CD4-positive, alpha-beta T cell (primary cell): ENCODE data around the gene CLCN1. TPM values are rescaled to one million over a fixed set of nuclear protein-coding genes. Genes with fewer than 3 reads are reported as not detected.

Experiments
- ATAC-seq: fragments of 200-7000 bp; cut with Tn5 transposase; one replicate; pipeline ENCODE4 v1.10.0; 2022; ENCODE audit warnings: mild to moderate bottlenecking; ENCODE audit not compliant: poor library complexity
- CTCF ChIA-PET: fragments of 350-600 bp; sonication (Branson Sonifier 250); formaldehyde crosslinking; loops from one replicate; lab custom pipeline; 2021; ENCODE audit warnings: antibody characterized with exemption, inconsistent platforms; lab: Charles Lee
- POLR2A ChIA-PET: fragments of 350-600 bp; sonication (Branson Sonifier 250); formaldehyde crosslinking; loops from one replicate; lab custom pipeline; 2021; ENCODE audit warnings: antibody characterized with exemption, inconsistent platforms; lab: Charles Lee
- DNase-seq, 14 experiments: peaks; one replicate each; pipeline ENCODE4 v3.0.0-alpha.2; 2013 to 2020; ENCODE audit warnings: mixed read lengths in 2 of 14
- H3K27ac ChIP-seq, 2 donors: one replicate each; pipeline versions ENCODE4 v1.5.1 to v1.7.0; 2013; ENCODE audit warnings: low read length in 2 of 2, low read depth in 1 of 2, mild to moderate bottlenecking in 1 of 2
- H3K27me3 ChIP-seq, 2 experiments: 1 replicate in 1 of 2; 2 replicates in 1 of 2; pipeline versions ENCODE4 v1.6.1 to v1.7.0; 2013; ENCODE audit warnings: low read length in 2 of 2, control low read depth in 1 of 2, mild to moderate bottlenecking in 1 of 2, moderate library complexity in 1 of 2; ENCODE audit not compliant: insufficient read depth in 2 of 2, control insufficient read depth in 1 of 2
- H3K36me3 ChIP-seq: one replicate; pipeline ENCODE4 v1.6.1; 2013; ENCODE audit warnings: low read length, control low read depth; ENCODE audit not compliant: insufficient read depth
- H3K4me1 ChIP-seq: one replicate; pipeline ENCODE4 v1.6.1; 2013; ENCODE audit warnings: low read length, control low read depth; ENCODE audit not compliant: insufficient read depth
- H3K4me3 ChIP-seq: one replicate; pipeline ENCODE4 v1.5.1; 2013; ENCODE audit warnings: mild to moderate bottlenecking, low read length, moderate library complexity
- H3K9me3 ChIP-seq, 2 experiments: 1 replicate in 1 of 2; 2 replicates in 1 of 2; pipeline versions ENCODE4 v1.6.1 to v1.7.0; 2013; ENCODE audit warnings: low read length in 2 of 2, mild to moderate bottlenecking in 2 of 2, control low read depth in 1 of 2, moderate library complexity in 1 of 2; ENCODE audit not compliant: control insufficient read depth in 1 of 2, insufficient read depth in 1 of 2
- H3K27ac Mint-ChIP-seq: one replicate; pipeline ENCODE4 v1.8.0; 2020; ENCODE audit warnings: mixed read lengths
- H3K27me3 Mint-ChIP-seq: one replicate; pipeline ENCODE4 v1.8.0; 2021; ENCODE audit warnings: mixed read lengths
- H3K36me3 Mint-ChIP-seq: one replicate; pipeline ENCODE4 v1.8.0; 2021; ENCODE audit warnings: low read depth, mixed read lengths
- H3K4me1 Mint-ChIP-seq: one replicate; pipeline ENCODE4 v1.8.0; 2021; ENCODE audit warnings: low read depth, mixed read lengths
- H3K4me3 Mint-ChIP-seq: one replicate; pipeline ENCODE4 v1.8.0; 2020; ENCODE audit warnings: mild to moderate bottlenecking, mixed read lengths
- H3K9me3 Mint-ChIP-seq: one replicate; pipeline ENCODE4 v1.8.0; 2020; ENCODE audit warnings: mixed read lengths
- CTCF ChIP-seq: fragments of 200-600 bp; IDR thresholded peaks from one replicate; pipeline ENCODE4 v1.8.0; 2022; ENCODE audit warnings: antibody characterized with exemption, mild to moderate bottlenecking
- intact Hi-C, 2 experiments: fragments of 100-400 bp; cut with DNase I in 1 of 2; cut with micrococcal nuclease in 1 of 2; formaldehyde crosslinking; loops; one replicate each; pipeline versions ENCODE4 v1.15.1 to v1.9.0; 2023 to 2025; cut with DNase I, micrococcal nuclease
- total RNA-seq, 174 experiments: library from RNA in 2 of 174; stranded (reverse) in 2 of 174; gene quantifications; one replicate each; pipeline ENCODE4 v1.2.3 and lab custom pipeline; 2021 to 2026

Gene CLCN1
- total RNA-seq, 2 experiments from 2014 or later, result not detected

DNA sequence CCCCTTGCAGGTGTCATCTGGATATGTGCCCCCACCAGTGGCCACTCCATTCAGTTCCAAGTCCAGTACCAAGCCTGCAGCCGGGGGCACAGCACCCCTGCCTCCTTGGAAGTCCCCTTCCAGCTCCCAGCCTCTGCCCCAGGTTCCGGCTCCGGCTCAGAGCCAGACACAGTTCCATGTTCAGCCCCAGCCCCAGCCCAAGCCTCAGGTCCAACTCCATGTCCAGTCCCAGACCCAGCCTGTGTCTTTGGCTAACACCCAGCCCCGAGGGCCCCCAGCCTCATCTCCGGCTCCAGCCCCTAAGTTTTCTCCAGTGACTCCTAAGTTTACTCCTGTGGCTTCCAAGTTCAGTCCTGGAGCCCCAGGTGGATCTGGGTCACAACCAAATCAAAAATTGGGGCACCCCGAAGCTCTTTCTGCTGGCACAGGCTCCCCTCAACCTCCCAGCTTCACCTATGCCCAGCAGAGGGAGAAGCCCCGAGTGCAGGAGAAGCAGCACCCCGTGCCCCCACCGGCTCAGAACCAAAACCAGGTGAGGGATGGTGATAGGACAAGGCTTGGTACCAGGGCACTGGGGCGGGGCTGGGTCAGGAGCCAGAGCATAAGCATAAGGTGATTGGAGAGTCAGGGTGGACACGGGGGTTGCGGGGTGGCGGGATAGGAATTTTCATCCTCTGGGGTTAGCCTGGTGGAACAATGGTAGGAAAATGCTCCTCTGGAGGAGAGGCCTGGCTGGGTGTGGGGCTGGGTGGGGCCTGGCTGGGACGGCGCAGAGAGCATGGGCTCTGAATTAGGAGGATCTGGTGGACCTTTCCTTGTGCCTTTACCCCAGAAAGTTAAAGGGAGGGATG, 67.1 kb downstream of the CLCN1 start:
- Histone ChIP-seq H3K4me3 (peak overlapping the region; percentile 87), H3K4me1 (peaks cover 83% of the 10 kb centered on the region), H3K27me3 (no peaks in the 10 kb centered on the region), H3K36me3 (peaks cover 12% of the 10 kb centered on the region), H3K27ac (peak overlapping the region; percentile 22 to 74), H3K9me3 (no peaks in the 10 kb centered on the region)
- Mint-ChIP-seq H3K36me3 (peaks cover 19% of the 10 kb centered on the region), H3K27ac (no peak overlapping the region), H3K27me3 (no peaks in the 10 kb centered on the region), H3K4me3 (no peak overlapping the region), H3K9me3 (no peaks in the 10 kb centered on the region), H3K4me1 (peaks cover 19% of the 10 kb centered on the region)
- POLR2A ChIA-PET, result interaction anchor here (1.5 to 2.9 kb wide), 5 partner anchors 7 to 124 kb away, joined by 3 to 30 read pairs (median 8); partner anchors contain the start of gene EPHA1
- CTCF ChIA-PET, result interaction anchor here (1.2 to 2.1 kb wide), 6 partner anchors 21 to 142 kb away, joined by 3 to 6 read pairs (median 4); no protein-coding TSS in a partner anchor
- intact Hi-C loops, result loop anchor here (2.0 to 10.0 kb wide), 3 partner anchors 22 to 576 kb away; partner anchors contain the start of gene EPHB6 (in 1 of the 2)
- no peak for TF ChIP-seq CTCF
- peak in 2 of 14 experiments; percentile 36 to 51 for DNase-seq
- no peak for ATAC-seq

- POLR2A ChIA-PET, result interaction anchor here (0.6 to 2.9 kb wide), 8 partner anchors 8 to 585 kb away, joined by 3 to 30 read pairs (median 4); partner anchors contain the start of gene EPHA1
- H3K36me3 Mint-ChIP-seq, result peaks cover 19% of the 10 kb centered on the region
- peak overlapping the region in 1 of 2 donors; percentile 74 for H3K27ac ChIP-seq
- H3K36me3 ChIP-seq, result peaks cover 18% of the 10 kb centered on the region
- peaks cover 16% of the 10 kb centered on the region for H3K4me1 Mint-ChIP-seq
- CTCF ChIA-PET, result interaction anchor here (0.8 to 2.1 kb wide), 8 partner anchors 20 to 143 kb away, joined by 3 to 6 read pairs (median 4); partner anchors contain the start of gene FAM131B
- H3K9me3 ChIP-seq, result no peaks in the 10 kb centered on the region
- peak overlapping the region; percentile 87 for H3K4me3 ChIP-seq
- H3K27me3 ChIP-seq, result no peaks in the 10 kb centered on the region
- no peaks in the 10 kb centered on the region for H3K27me3 Mint-ChIP-seq
- H3K9me3 Mint-ChIP-seq, result no peaks in the 10 kb centered on the region
- DNase-seq, result no peak
- peaks cover 79% of the 10 kb centered on the region for H3K4me1 ChIP-seq
- no peak for ATAC-seq
- no peak overlapping the region for H3K4me3 Mint-ChIP-seq
- no peak overlapping the region for H3K27ac Mint-ChIP-seq
- TF ChIP-seq CTCF, result no peak
- intact Hi-C loops, result loop anchor here (2.0 to 10.0 kb wide), 3 partner anchors 21 to 576 kb away; partner anchors contain the start of gene EPHB6 (in 1 of the 2)
These were observed 67.7 kb downstream of the CLCN1 start for GRCh38 chr7:143383642-143383957.

GRCh38 chr7:143384148-143384547, 68.2 kb downstream of the CLCN1 start:
- Mint-ChIP-seq H3K27ac (no peak overlapping the region), H3K4me1 (peaks cover 12% of the 10 kb centered on the region), H3K4me3 (no peak overlapping the region), H3K36me3 (peaks cover 23% of the 10 kb centered on the region), H3K9me3 (no peaks in the 10 kb centered on the region), H3K27me3 (no peaks in the 10 kb centered on the region)
- no peaks in the 10 kb centered on the region for H3K27me3 ChIP-seq
- DNase-seq (no peak), ATAC-seq (no peak)
- no peak overlapping the region for H3K4me3 ChIP-seq
- POLR2A ChIA-PET, result interaction anchor here (0.6 to 2.9 kb wide), 12 partner anchors 8 to 599 kb away, joined by 3 to 30 read pairs (median 4); partner anchors contain the start of genes EPHA1 and TCAF1
- intact Hi-C loops, result loop anchor here (5.0 to 10.0 kb wide), 2 partner anchors 529 to 577 kb away; partner anchors contain the start of gene EPHB6 (in 1 of the 2)
- no peaks in the 10 kb centered on the region for H3K9me3 ChIP-seq
- peaks cover 24% of the 10 kb centered on the region for H3K36me3 ChIP-seq
- peaks cover 77% of the 10 kb centered on the region for H3K4me1 ChIP-seq
- TF ChIP-seq CTCF, result no peak
- CTCF ChIA-PET, result interaction anchor here (0.8 to 2.1 kb wide), 8 partner anchors 20 to 144 kb away, joined by 3 to 6 read pairs (median 4); partner anchors contain the start of gene FAM131B
- no peak overlapping the region for H3K27ac ChIP-seq
